ENCODE measurements around the gene LRP1B.

LRP1B gene

DNA sequence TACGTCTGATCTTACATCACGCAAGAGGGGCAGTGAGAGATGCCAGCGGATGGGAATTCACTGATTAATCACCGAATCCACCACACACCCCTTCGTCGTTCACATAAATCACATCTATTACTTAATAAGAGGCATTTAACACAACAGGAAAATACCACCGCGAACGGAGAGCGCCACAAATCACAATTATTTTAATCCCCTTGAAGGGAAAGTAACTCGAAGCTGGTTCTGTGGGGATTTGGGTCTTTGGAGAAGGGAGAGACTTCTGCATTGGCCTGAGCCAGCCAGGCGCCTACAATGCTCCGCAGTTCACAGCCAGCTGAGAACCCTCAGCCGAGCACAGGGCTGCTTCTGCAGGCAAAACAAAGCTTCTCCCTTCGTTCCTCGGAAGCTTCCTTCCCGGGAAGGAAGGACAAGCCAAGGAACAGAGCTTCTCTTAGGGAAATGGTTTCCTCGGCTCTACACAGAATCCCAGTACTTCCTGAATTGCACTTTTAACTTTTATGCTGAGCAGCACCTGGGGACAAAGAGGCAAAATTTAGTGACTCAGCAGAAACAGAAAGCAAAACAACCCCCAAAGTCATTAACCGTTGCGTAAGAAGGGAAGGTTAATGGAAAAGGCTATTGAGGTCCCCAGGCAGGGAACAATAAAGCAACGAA, at the start of gene LRP1B:
TSS of gene LRP1B (minus strand) at position 7 of the 660 bp plus-strand sequence. CDS start 287 bp downstream, outside the sequence.
- TF ChIP-seq EZH2 (optimal IDR thresholded peaks at IDR 0.05; ENCODE audit: low read depth, low read length) (no peak), EZH2phosphoT487 (IDR thresholded peaks at IDR 0.05; ENCODE audit: low read length) (no peak)
- TF ChIP-seq, protein P1, sequence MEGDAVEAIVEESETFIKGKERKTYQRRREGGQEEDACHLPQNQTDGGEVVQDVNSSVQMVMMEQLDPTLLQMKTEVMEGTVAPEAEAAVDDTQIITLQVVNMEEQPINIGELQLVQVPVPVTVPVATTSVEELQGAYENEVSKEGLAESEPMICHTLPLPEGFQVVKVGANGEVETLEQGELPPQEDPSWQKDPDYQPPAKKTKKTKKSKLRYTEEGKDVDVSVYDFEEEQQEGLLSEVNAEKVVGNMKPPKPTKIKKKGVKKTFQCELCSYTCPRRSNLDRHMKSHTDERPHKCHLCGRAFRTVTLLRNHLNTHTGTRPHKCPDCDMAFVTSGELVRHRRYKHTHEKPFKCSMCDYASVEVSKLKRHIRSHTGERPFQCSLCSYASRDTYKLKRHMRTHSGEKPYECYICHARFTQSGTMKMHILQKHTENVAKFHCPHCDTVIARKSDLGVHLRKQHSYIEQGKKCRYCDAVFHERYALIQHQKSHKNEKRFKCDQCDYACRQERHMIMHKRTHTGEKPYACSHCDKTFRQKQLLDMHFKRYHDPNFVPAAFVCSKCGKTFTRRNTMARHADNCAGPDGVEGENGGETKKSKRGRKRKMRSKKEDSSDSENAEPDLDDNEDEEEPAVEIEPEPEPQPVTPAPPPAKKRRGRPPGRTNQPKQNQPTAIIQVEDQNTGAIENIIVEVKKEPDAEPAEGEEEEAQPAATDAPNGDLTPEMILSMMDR (IDR thresholded peaks at IDR 0.05; ENCODE audit: low read length), result no peak
- no peaks in the 10 kb centered on the region for H3K36me3 ChIP-seq (replicated peaks; ENCODE audit: insufficient read depth, low read length)
- peak within 1 kb of the TSS; percentile 70 for H3K4me3 ChIP-seq (ENCODE audit: low read length)
- H3K9me3 ChIP-seq (replicated peaks; ENCODE audit: insufficient read depth, low read length), result no peaks in the 10 kb centered on the region
- H3K27ac ChIP-seq (ENCODE audit: low read length), result no peak within 1 kb of the TSS
- H3K4me2 ChIP-seq (ENCODE audit: low read depth, low read length), result peak within 1 kb of the TSS; percentile 95
- peak; percentile 49 for DNase-seq
- no peaks in the 10 kb centered on the region for H3K27me3 ChIP-seq (replicated peaks; ENCODE audit: insufficient read depth, low read length)
- no peaks in the 10 kb centered on the region for H3K4me1 ChIP-seq (ENCODE audit: low read length)
- H3K9me2 ChIP-seq (replicated peaks; ENCODE audit: insufficient read depth, low read length), result no peaks in the 10 kb centered on the region
- H3K9ac ChIP-seq (ENCODE audit: low read length), result peak within 1 kb of the TSS; percentile 49; the same call in 1 of the 2 replicates
- no peaks in the 10 kb centered on the region for H4K20me1 ChIP-seq (ENCODE audit: insufficient read depth, low read length)
- H3K79me2 ChIP-seq (ENCODE audit: low read length), result no peaks in the 10 kb centered on the region
- H2AFZ ChIP-seq (ENCODE audit: low read length), result peak within 1 kb of the TSS; percentile 81
- H3F3A ChIP-seq (ENCODE audit: insufficient read depth, low read length), result no peaks in the 10 kb centered on the region

DNA sequence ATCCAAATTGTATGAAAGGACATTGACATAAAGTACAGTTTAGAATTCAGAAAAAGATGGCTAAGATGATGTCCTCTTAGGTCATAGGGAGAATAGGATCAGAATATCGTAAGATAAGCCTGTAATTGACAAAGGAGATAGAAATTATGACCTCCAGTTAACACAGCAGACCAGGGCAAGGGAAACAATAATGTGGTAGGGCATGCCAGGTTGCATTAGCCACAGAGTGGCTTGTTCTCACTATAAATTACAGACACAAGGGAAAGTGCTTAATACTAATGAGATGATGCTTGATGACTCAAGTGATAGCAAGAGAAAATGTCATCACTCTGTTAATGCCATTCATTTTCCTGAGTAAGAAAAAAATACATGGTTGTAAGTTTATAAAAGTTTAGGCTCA, 48.9 kb upstream of the LRP1B start:
- no peak for DNase-seq
- Histone ChIP-seq H3K4me2 (ENCODE audit: low read depth, low read length) (no peak overlapping the region), H3K27me3 (replicated peaks; ENCODE audit: insufficient read depth, low read length) (no peaks in the 10 kb centered on the region), H3F3A (ENCODE audit: insufficient read depth, low read length) (no peaks in the 10 kb centered on the region), H3K79me2 (ENCODE audit: low read length) (no peaks in the 10 kb centered on the region), H3K9me2 (replicated peaks; ENCODE audit: insufficient read depth, low read length) (no peaks in the 10 kb centered on the region), H3K9me3 (replicated peaks; ENCODE audit: insufficient read depth, low read length) (no peaks in the 10 kb centered on the region), H3K4me3 (ENCODE audit: low read length) (no peak overlapping the region), H2AFZ (ENCODE audit: low read length) (no peak overlapping the region), H4K20me1 (ENCODE audit: insufficient read depth, low read length) (no peaks in the 10 kb centered on the region), H3K4me1 (ENCODE audit: low read length) (no peaks in the 10 kb centered on the region), H3K36me3 (replicated peaks; ENCODE audit: insufficient read depth, low read length) (no peaks in the 10 kb centered on the region), H3K27ac (ENCODE audit: low read length) (no peak overlapping the region), H3K9ac (ENCODE audit: low read length) (no peak overlapping the region)
- no peak for TF ChIP-seq EZH2phosphoT487 (IDR thresholded peaks at IDR 0.05; ENCODE audit: low read length)

DNA sequence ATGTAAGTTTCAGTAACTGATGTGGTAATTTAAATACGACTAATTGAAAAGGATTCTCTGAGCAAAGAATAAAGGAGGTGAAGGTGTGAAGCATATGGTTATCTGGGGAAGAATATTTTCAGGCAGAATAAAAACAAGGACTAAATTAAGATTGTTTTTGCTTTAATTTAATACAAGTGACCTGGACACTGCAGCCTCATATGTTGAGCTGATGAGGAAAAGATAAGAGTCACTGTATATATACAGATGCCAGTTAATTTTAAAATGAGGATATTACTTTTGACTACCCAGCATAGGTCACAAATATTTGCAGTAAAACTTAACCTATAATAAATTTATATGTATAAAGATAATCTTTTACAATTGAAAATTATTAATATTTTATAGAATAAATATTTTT, 47.8 kb upstream of the LRP1B start:
- H3K9me3 ChIP-seq (replicated peaks; ENCODE audit: insufficient read depth, low read length), result no peaks in the 10 kb centered on the region
- no peaks in the 10 kb centered on the region for H3K36me3 ChIP-seq (replicated peaks; ENCODE audit: insufficient read depth, low read length)
- H3K4me2 ChIP-seq (ENCODE audit: low read depth, low read length), result no peak overlapping the region
- no peaks in the 10 kb centered on the region for H3K9me2 ChIP-seq (replicated peaks; ENCODE audit: insufficient read depth, low read length)
- no peak for DNase-seq
- no peak overlapping the region for H3K9ac ChIP-seq (ENCODE audit: low read length)
- H3K4me3 ChIP-seq (ENCODE audit: low read length), result no peak overlapping the region
- H4K20me1 ChIP-seq (ENCODE audit: insufficient read depth, low read length), result no peaks in the 10 kb centered on the region
- H3F3A ChIP-seq (ENCODE audit: insufficient read depth, low read length), result no peaks in the 10 kb centered on the region
- no peaks in the 10 kb centered on the region for H3K27me3 ChIP-seq (replicated peaks; ENCODE audit: insufficient read depth, low read length)
- H3K79me2 ChIP-seq (ENCODE audit: low read length), result no peaks in the 10 kb centered on the region
- H2AFZ ChIP-seq (ENCODE audit: low read length), result no peak overlapping the region
- TF ChIP-seq EZH2phosphoT487 (IDR thresholded peaks at IDR 0.05; ENCODE audit: low read length), result no peak
- TF ChIP-seq, protein P1 (IDR thresholded peaks at IDR 0.05; ENCODE audit: low read length), result no peak
- no peak for TF ChIP-seq EZH2 (optimal IDR thresholded peaks at IDR 0.05; ENCODE audit: low read depth, low read length)
- H3K27ac ChIP-seq (ENCODE audit: low read length), result no peak overlapping the region
- no peaks in the 10 kb centered on the region for H3K4me1 ChIP-seq (ENCODE audit: low read length)

DNA sequence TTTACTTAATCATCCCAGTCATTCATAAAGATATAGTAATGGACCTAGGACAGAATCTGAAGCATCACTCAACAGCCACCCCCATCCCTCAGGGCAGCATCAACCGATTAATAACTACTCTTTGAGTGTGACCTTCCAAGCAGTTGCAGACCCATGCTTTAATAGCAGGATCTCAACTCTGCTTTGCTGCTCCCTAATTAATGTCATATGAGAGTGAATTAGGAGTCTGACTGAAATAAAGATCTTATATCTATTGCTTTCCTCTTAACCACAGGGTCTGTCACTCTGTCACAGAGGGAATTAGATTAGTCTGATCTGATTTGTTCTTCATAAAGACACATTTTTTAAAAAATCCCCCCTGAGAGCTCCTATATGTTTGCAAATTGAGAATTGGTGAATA, 46.1 kb upstream of the LRP1B start:
- H3K79me2 ChIP-seq (ENCODE audit: low read length), result no peaks in the 10 kb centered on the region
- no peaks in the 10 kb centered on the region for H3K27me3 ChIP-seq (replicated peaks; ENCODE audit: insufficient read depth, low read length)
- H3K9ac ChIP-seq (ENCODE audit: low read length), result no peak overlapping the region
- no peaks in the 10 kb centered on the region for H3K36me3 ChIP-seq (replicated peaks; ENCODE audit: insufficient read depth, low read length)
- DNase-seq, result no peak
- no peaks in the 10 kb centered on the region for H3K9me3 ChIP-seq (replicated peaks; ENCODE audit: insufficient read depth, low read length)
- no peak overlapping the region for H2AFZ ChIP-seq (ENCODE audit: low read length)
- no peaks in the 10 kb centered on the region for H3F3A ChIP-seq (ENCODE audit: insufficient read depth, low read length)
- H3K9me2 ChIP-seq (replicated peaks; ENCODE audit: insufficient read depth, low read length), result no peaks in the 10 kb centered on the region
- H3K4me3 ChIP-seq (ENCODE audit: low read length), result no peak overlapping the region
- H3K27ac ChIP-seq (ENCODE audit: low read length), result no peak overlapping the region
- H3K4me2 ChIP-seq (ENCODE audit: low read depth, low read length), result no peak overlapping the region
- TF ChIP-seq, protein P1 (IDR thresholded peaks at IDR 0.05; ENCODE audit: low read length), result no peak
- TF ChIP-seq EZH2phosphoT487 (IDR thresholded peaks at IDR 0.05; ENCODE audit: low read length) (no peak), EZH2 (optimal IDR thresholded peaks at IDR 0.05; ENCODE audit: low read depth, low read length) (no peak)
- no peaks in the 10 kb centered on the region for H3K4me1 ChIP-seq (ENCODE audit: low read length)
- no peaks in the 10 kb centered on the region for H4K20me1 ChIP-seq (ENCODE audit: insufficient read depth, low read length)
